Kasumi-1 (cell line): Measurements from ENCODE around the gene PRKACG.

Experiments used
- DNase-seq, 2 experiments: peaks; one replicate each; lab custom pipeline; 2025; lab: John Stamatoyannopoulos, UW

PRKACG gene

DNA sequence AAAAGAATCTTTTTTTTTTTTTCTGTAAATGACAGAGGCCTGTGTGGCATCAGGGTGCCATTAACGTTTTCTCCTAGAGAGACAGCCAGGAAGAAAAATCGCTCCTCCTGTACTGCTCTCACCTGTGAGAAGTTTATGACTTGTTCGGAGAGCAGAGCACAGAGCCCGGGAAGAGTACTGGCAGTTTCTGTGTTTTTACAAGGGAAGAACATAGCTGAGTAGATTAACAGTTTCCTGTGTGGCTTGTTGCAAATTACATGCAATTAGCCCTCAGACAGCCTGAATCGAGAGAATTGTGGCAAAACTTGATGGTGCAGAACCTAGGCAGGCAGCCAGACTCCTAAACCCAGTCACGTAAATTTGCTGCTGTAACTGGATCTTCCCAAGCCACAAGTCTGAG is 32.1 kb downstream of the PRKACG start:
- peak; percentile 75 to 82 for DNase-seq

DNA sequence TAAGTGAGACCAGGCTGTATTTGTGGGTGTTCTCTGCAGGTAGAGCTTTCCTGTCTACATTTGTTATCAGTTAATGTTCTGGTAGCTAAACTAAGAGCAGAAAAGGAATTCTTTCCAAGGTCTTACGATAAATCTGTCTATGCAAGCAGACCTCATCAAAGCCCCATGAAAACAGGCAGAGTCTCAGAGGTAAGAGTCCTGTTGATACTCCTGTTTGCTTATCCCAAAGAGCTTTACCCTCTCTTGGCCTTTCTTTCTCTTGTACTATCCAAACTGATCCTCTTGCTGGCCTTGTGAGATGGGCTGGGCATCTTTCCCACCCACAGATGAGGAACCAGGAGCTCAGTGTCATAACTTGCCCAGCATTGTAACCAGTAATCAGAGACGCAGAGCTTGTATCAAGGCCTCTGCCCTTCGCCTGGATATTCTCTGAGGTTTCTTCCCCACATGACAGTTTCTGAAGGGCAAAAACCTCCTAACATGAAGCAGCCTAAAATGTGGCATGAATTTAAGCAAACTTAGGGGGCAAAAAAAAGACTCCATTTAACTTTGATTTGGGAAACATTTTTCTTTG is 33.5 kb downstream of the PRKACG start:
- DNase-seq: peak in 1 of 2 experiments; percentile 18

DNA sequence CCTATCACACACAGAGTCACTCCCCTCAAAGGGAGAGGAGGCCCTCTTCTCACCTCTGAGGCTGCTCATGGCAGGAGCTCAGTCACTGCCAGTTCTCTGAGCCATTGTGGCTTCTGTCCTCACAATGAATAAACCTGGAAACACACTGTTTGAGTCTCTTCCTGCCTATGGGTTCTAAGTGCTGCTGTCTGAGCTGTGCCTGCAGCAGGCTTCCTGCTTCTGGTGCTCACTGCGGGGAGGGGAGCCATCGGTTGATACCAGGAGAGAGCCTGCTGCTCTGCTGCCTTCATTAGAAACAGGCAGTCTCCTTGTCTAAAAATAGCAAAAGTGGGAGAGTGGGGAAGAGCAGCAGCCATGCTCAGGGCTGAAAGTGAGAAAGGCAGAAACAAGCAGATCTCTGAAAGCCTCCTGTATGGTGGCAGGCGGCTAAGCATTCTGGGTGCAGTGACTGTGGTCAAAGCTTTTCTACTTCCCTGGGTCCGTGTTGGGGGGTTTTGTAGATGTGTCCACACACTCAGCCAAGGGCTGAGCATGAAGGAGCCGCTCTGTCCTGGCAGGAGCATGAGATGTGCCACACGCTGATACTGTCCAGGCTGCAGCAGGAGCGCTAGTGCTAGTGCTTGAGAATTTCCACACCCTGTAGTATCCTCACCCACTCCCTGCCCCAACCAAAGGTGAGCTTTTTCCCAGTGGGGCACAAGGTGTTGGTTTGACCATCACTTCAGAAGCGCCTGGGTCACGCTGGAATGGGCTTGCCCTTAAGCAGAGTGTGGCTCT is 34.2 kb downstream of the PRKACG start:
- DNase-seq: peak; percentile 95

DNA sequence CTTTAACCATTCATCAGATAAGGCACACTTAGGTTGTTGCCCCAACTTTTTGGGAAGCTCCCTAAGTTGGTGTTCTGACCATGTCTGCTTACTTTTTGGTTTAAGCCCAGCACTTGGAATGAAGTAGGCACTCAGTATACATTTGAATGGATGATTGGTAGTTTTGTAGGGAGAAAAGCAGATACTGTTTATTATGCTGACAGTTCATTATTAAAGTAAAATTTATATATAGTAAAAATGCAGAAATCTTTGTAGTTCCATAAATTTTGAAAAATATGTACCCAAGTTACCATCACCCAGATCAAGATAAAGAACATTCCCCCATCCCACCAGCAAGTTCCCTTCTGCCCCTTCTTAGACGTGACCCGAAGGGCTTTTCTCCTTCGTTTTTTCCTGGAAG is 35.4 kb downstream of the PRKACG start:
- DNase-seq: no peak

DNA sequence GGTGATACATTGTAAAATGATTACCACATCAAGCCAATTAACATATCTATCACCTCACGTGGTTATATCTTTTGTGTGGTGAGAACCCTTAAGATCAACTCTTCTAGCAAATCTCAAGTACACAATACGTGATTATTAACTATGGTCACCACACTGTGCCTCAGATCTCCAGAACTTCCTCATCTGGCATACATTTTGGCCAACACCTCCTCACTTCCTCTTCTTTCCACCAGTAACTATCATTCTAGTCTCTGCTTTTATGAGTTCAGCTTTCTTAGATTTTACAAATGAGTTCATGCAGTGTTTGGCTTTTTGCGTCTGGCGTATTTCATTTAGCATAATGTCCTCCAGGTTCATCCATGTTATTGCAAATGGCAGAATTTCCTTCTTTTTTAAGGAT is 35.8 kb downstream of the PRKACG start:
- DNase-seq: peak; percentile 82 to 86

DNA sequence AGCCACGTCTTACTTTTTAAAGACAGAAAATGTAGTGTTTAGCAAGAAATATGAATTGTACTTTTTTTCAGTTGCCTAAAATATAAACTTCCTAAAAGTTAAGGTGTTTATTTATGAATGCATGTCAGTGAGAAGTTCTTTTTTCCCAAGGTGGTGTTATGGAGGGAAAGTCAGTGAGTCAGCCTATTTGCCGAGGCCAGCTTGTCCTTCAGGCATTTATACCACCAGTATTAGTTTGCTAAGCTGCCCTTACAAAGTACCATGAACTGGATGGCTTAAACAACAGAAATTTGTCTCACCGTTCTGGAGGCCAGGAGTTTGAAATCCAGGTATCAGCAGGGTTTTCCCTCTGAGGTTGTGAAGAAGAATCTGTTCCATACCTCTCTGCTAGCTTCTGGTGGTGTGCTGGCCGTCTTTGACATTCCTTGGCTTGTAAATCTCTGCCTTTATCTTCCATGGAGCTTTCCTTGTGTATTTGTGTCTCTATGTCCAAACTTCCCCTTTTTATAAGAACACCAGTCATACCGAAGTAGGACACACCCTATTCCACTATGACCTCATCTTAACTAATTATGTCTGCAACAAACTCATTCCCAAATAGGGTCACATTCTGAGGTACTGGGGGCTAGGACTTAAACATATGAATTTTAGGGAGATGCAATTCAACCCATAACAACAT is 38.4 kb downstream of the PRKACG start:
- DNase-seq: peak; percentile 26 to 46

DNA sequence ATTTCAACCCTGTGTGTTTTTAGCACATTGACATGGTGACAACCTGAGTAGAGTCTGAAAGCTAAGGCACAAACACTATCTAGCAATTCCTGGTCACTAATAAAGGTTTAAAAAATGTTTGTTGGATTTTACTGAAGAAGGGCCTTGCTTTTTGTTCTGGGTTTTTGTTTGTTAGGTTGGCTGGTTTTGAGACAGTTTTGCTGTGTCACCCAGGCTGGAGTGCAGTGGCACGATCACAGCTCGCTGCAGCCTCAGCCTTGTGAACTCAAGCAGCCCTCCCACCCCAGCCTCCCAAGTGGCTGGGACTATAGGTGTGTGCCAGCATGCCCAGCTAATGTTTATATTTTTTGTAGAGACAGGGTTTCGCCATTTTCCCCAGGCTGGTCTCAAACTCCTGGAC is 39.0 kb downstream of the PRKACG start:
- no peak for DNase-seq

DNA sequence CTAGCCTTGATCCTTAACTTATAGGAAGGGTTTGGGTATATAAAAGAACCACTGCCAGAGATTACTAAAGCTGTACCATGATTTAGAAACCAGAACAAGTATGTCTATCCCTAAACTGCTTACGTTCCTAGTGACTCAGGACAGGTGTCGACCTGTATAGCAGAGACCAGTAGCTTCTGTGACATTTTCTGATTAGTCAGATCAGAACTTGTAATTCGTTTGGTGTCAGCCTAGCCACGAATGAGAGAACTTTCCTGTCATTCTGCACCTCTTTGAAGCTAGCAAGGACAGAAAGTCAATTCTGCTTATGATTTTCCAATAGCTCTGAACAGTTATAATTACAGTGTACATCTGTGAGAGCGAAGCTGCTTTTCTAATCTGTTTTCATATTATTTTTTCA is 39.5 kb downstream of the PRKACG start:
- no peak for DNase-seq

DNA sequence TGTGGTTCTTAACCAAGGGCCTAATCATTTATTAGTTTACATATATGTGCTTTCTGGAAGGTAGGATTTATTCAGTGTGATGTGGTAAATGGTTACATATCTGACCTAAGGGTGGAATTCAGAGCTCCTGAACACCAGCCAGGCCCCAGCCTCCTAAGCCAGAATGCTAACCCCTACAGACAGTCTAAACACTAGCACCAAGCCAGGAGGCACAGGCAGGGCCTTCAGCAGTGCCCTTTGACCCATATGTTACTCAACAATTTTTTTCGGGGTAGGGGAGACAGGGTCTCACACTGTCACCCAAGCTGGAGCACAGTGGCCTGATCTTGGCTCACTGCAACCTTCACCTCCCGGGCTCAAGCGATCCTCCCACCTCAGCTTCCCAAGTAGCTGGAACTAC is 40.3 kb downstream of the PRKACG start:
- no peak for DNase-seq

DNA sequence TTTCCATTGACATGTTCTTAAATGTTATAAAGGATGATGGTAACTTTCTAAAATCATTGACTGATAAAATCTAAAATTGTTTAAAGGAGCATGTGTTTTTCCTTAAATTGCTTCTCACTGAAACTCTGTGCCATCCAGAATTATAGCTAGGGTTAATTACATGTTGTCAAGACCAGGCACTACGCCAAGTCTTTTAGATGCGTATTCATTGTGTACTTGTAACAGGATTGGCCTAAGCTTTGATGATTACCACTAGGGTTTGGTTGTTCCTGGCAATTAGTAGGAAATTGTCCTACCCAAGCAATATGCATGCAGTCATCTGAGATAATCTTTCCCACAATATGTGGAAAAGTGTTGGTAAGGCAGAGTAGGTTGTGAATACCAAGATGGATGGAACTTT is 43.8 kb downstream of the PRKACG start:
- no peak for DNase-seq

DNA sequence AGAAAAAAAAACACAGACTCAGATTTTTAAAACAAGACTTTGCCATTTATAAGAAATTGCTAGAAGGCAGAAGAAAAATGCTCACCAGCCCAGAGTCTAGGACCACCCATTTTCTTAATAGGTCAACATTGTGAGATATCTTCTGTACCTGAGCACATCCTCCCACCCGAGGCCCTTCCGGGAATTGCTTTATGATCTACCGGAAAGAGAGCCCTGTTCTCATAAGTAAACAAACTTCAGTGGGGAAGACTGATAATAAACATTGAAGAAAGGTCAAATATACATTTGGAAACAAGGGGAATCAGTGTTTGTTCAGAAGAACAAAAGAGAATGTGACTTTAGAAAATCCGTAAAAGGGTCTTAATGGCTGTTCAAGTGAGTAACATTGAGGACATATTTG is 44.4 kb downstream of the PRKACG start:
- DNase-seq: no peak

DNA sequence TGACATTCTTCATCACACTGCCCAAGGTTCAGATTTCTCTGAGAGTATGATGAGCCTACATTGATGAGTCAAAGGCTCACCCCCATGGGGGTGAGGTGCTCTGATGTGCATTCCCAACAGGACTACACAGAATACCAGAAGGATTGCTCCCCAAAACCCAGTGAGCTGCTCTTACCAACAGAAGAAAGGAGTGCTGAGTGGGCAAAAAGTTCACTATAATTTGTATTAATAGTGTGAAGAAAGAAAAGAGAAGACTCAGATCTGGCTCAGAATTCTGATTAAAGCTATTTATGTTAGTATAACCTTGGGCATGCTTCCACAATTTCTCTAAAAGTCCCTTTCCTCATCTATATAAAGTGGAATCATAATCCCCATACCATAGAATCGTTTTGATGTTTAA is 46.1 kb downstream of the PRKACG start:
- no peak for DNase-seq

DNA sequence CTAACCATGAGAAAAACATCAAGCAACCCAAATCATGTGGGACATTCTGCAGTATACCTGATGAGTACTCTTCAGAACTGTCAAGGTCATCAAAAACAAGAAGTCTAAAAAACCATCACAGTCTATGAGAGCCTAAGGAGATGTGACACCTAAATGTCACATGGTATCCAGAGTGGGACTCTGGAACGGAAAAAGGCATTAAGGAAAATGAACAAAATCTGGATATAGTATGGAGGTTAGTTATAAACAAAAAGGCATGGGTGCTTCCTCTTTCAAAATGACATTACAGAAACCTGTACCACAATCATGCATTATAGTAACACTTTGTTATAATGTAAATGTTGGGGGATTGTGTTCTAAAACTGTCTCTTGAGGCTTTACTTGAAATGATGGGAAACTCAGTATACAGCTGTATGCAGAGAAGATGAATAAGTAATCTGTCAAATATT is 47.4 kb downstream of the PRKACG start:
- no peak for DNase-seq

DNA sequence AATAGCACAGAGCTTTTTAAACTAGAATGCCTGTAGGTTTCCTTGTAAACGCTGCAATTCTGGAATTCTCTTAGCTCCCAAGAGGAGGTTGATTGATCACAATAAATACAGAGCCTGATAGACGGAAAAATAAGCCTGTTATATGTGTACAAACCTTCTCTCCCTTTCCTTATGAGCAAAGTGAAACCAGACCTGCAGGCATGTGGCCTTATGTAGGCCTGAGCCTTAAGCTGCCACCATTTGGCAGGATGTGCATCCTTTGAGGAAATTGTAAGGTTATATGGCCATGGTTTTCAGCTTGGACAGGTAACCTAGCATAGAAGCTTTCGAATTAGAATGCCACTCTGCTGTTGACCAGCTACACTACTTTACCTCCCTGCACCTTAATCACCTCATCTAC is 49.1 kb downstream of the PRKACG start:
- DNase-seq: no peak

DNA sequence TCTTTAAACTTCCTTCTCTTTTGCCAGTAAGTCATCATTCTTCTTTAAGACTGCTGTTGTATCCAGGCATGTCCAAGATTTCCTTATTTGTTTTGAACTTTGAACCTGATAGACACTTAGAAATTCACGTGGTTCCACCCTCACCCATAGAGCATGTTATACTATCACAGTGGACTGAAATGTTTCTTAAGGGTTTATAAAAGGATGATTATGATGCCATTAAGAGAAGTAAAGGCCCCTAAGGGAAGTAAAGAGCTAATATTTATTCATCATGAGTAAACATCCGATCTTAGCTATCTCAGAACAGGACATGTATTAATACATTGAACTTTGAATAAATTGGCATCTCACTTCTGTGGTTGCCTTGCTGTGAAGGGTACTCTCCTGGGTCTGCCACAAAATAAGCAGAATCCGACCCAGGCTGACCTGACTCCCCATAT is 49.8 kb downstream of the PRKACG start:
- no peak for DNase-seq

DNA sequence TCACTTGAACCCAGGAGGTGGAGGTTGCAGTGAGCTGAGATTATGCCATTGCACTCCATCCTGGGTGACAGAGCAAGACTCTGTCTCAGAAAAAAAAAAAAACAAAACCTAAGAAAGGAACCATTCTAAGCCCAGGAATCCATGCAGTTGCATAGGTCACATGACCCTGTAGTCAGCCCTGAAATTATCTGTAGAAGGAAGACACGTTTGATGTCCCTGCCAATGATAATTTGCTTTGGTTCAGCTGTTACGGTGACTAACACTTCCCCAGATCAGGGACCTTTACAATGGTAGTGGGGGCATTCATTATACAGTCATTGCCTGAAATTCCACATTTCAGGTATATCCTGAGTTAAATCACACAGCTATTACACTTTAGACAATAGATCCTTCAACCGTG is 50.5 kb downstream of the PRKACG start:
- no peak for DNase-seq
